ENCODE results near the gene KIF15. TPM values are rescaled to one million over a fixed set of nuclear protein-coding genes. Genes with fewer than 3 reads are reported as not detected.

KIF15 gene, protein sequence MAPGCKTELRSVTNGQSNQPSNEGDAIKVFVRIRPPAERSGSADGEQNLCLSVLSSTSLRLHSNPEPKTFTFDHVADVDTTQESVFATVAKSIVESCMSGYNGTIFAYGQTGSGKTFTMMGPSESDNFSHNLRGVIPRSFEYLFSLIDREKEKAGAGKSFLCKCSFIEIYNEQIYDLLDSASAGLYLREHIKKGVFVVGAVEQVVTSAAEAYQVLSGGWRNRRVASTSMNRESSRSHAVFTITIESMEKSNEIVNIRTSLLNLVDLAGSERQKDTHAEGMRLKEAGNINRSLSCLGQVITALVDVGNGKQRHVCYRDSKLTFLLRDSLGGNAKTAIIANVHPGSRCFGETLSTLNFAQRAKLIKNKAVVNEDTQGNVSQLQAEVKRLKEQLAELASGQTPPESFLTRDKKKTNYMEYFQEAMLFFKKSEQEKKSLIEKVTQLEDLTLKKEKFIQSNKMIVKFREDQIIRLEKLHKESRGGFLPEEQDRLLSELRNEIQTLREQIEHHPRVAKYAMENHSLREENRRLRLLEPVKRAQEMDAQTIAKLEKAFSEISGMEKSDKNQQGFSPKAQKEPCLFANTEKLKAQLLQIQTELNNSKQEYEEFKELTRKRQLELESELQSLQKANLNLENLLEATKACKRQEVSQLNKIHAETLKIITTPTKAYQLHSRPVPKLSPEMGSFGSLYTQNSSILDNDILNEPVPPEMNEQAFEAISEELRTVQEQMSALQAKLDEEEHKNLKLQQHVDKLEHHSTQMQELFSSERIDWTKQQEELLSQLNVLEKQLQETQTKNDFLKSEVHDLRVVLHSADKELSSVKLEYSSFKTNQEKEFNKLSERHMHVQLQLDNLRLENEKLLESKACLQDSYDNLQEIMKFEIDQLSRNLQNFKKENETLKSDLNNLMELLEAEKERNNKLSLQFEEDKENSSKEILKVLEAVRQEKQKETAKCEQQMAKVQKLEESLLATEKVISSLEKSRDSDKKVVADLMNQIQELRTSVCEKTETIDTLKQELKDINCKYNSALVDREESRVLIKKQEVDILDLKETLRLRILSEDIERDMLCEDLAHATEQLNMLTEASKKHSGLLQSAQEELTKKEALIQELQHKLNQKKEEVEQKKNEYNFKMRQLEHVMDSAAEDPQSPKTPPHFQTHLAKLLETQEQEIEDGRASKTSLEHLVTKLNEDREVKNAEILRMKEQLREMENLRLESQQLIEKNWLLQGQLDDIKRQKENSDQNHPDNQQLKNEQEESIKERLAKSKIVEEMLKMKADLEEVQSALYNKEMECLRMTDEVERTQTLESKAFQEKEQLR (N-terminal part only)
- 18.4 to 23.7 TPM (median 21.1 TPM) in 3 replicates for total RNA-seq (2021)
- Bru-seq, nascent RNA = percentile 75 among the genes with signal in this experiment
- long read RNA-seq, experiment 1, full-length matches to known transcripts = 103 of 180 reads
- long read RNA-seq, experiment 1, partial matches to known transcripts = 22 of 180 reads
- long read RNA-seq, experiment 1, other reads (novel, unspliced or antisense) = 55 of 180 reads
- long read RNA-seq, experiment 2, full-length matches to known transcripts = 4 of 15 reads
- long read RNA-seq, experiment 2, partial matches to known transcripts = 5 of 15 reads
- long read RNA-seq, experiment 2, other reads (novel, unspliced or antisense) = 6 of 15 reads
- long read RNA-seq, experiment 3, partial matches to known transcripts = 10 of 10 reads
- long read RNA-seq, experiment 3, other reads (novel, unspliced or antisense) = 0 of 10 reads

DNA sequence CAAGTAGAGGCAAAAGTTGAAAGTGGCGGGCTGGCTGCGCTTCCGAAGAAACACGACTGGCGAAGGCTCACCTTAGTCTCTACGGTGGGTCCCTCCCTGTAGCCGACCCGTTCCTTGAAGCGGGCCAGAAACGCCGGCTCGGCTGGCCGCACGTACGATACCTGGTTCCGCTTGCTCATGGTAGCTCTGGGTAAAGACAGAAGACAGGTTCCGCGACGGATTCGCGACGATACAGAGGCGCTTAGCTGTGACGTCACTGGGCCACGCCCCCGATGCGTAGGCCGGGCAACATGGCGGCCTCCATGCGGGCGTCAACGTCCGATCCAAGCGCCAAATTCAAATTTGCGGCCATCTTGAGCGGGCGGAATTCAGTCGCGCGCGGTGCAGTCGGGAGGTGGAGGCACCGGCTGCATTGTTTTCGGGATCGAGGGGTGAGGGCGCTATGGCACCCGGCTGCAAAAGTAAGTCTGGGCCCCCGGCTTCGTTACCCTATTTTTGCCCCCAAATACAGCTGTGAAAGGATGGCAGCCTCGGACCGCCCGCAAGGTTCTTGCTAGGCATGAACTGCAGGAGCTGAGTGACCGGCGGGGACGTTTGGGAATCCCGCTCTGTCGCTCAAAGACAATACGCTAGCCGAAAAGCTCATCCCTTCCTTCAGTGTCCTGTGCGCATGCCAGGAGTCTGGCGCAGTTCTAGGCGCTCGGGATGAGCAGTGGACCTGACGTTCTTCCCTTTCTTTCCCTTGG is at the start of gene KIF15, which contains the start of gene KIAA1143:
Gene KIF15, plus strand, starts transcription at position 371 of the 746 bp plus-strand sequence. Its CDS starts 72 bp downstream, at position 443.
Gene KIAA1143, minus strand, starts transcription at position 196 of the 746 bp plus-strand sequence. Its CDS starts 17 bp downstream, at position 179.
- Mint-ChIP-seq H3K36me3 (peaks cover 56% of the 10 kb centered on the region), H3K4me1 (peaks cover 16% of the 10 kb centered on the region), H3K27ac (peak within 1 kb of the TSS; percentile 95), H3K9me3 (peaks cover 32% of the 10 kb centered on the region), H3K27me3 (ENCODE audit: low read depth) (no peaks in the 10 kb centered on the region; the same call in 1 of the 2 replicates), H3K4me3 (peak within 1 kb of the TSS; percentile 90)
- DNase-seq (ENCODE audit: low spot score) = peak; percentile 98
- ATAC-seq = peak; percentile 93
- ChIA-PET CTCF (interaction anchor here (0.8 to 2.0 kb wide), 4 partner anchors 14 to 229 kb away, joined by 3 to 6 read pairs (median 4); no protein-coding TSS in a partner anchor), POLR2A (interaction anchor here (0.6 to 1.8 kb wide), 8 partner anchors 32 to 1781 kb away, joined by 3 to 10 read pairs (median 4); partner anchors contain the start of genes EXOSC7, TCAIM, ZDHHC3 and ZNF501)
- TF ChIP-seq, protein P1, sequence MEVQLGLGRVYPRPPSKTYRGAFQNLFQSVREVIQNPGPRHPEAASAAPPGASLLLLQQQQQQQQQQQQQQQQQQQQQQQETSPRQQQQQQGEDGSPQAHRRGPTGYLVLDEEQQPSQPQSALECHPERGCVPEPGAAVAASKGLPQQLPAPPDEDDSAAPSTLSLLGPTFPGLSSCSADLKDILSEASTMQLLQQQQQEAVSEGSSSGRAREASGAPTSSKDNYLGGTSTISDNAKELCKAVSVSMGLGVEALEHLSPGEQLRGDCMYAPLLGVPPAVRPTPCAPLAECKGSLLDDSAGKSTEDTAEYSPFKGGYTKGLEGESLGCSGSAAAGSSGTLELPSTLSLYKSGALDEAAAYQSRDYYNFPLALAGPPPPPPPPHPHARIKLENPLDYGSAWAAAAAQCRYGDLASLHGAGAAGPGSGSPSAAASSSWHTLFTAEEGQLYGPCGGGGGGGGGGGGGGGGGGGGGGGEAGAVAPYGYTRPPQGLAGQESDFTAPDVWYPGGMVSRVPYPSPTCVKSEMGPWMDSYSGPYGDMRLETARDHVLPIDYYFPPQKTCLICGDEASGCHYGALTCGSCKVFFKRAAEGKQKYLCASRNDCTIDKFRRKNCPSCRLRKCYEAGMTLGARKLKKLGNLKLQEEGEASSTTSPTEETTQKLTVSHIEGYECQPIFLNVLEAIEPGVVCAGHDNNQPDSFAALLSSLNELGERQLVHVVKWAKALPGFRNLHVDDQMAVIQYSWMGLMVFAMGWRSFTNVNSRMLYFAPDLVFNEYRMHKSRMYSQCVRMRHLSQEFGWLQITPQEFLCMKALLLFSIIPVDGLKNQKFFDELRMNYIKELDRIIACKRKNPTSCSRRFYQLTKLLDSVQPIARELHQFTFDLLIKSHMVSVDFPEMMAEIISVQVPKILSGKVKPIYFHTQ (CRISPR knock-in tag; IDR thresholded peaks at IDR 0.05) = no peak
- TF ChIP-seq JUN (CRISPR knock-in tag; IDR thresholded peaks at IDR 0.05) (no peak), ZNF671 (CRISPR knock-in tag; IDR thresholded peaks at IDR 0.05) (no peak), ZNF423 (CRISPR knock-in tag; IDR thresholded peaks at IDR 0.05) (no peak), NFE2L1 (CRISPR knock-in tag; IDR thresholded peaks at IDR 0.05) (peak; percentile 29; the same call in 1 of the 2 replicates), NR3C1 (CRISPR knock-in tag; conservative IDR thresholded peaks at IDR 0.05; ENCODE audit: low read depth) (no peak), MYBL2 (CRISPR knock-in tag; IDR thresholded peaks at IDR 0.05) (peak; percentile 99), SP1 (CRISPR knock-in tag; conservative IDR thresholded peaks at IDR 0.05) (peak; percentile 99), ESRRA (CRISPR knock-in tag; IDR thresholded peaks at IDR 0.05; ENCODE audit: borderline replicate concordance) (no peak)
- TF ChIP-seq, protein P2, sequence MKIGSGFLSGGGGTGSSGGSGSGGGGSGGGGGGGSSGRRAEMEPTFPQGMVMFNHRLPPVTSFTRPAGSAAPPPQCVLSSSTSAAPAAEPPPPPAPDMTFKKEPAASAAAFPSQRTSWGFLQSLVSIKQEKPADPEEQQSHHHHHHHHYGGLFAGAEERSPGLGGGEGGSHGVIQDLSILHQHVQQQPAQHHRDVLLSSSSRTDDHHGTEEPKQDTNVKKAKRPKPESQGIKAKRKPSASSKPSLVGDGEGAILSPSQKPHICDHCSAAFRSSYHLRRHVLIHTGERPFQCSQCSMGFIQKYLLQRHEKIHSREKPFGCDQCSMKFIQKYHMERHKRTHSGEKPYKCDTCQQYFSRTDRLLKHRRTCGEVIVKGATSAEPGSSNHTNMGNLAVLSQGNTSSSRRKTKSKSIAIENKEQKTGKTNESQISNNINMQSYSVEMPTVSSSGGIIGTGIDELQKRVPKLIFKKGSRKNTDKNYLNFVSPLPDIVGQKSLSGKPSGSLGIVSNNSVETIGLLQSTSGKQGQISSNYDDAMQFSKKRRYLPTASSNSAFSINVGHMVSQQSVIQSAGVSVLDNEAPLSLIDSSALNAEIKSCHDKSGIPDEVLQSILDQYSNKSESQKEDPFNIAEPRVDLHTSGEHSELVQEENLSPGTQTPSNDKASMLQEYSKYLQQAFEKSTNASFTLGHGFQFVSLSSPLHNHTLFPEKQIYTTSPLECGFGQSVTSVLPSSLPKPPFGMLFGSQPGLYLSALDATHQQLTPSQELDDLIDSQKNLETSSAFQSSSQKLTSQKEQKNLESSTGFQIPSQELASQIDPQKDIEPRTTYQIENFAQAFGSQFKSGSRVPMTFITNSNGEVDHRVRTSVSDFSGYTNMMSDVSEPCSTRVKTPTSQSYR (CRISPR knock-in tag; IDR thresholded peaks at IDR 0.05) = no peak
- TF ChIP-seq, protein P3, sequence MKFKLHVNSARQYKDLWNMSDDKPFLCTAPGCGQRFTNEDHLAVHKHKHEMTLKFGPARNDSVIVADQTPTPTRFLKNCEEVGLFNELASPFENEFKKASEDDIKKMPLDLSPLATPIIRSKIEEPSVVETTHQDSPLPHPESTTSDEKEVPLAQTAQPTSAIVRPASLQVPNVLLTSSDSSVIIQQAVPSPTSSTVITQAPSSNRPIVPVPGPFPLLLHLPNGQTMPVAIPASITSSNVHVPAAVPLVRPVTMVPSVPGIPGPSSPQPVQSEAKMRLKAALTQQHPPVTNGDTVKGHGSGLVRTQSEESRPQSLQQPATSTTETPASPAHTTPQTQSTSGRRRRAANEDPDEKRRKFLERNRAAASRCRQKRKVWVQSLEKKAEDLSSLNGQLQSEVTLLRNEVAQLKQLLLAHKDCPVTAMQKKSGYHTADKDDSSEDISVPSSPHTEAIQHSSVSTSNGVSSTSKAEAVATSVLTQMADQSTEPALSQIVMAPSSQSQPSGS (CRISPR knock-in tag; IDR thresholded peaks at IDR 0.05; ENCODE audit: borderline replicate concordance, low read depth) = no peak
- TF ChIP-seq, protein P4, sequence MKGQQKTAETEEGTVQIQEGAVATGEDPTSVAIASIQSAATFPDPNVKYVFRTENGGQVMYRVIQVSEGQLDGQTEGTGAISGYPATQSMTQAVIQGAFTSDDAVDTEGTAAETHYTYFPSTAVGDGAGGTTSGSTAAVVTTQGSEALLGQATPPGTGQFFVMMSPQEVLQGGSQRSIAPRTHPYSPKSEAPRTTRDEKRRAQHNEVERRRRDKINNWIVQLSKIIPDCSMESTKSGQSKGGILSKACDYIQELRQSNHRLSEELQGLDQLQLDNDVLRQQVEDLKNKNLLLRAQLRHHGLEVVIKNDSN (CRISPR knock-in tag; IDR thresholded peaks at IDR 0.05) = peak; percentile 36
- TF ChIP-seq, protein P5, sequence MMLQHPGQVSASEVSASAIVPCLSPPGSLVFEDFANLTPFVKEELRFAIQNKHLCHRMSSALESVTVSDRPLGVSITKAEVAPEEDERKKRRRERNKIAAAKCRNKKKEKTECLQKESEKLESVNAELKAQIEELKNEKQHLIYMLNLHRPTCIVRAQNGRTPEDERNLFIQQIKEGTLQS (CRISPR knock-in tag; conservative IDR thresholded peaks at IDR 0.05) = no peak
- TF ChIP-seq, protein P6, sequence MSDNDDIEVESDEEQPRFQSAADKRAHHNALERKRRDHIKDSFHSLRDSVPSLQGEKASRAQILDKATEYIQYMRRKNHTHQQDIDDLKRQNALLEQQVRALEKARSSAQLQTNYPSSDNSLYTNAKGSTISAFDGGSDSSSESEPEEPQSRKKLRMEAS (CRISPR knock-in tag; IDR thresholded peaks at IDR 0.05) = peak; percentile 91
- TF ChIP-seq, protein P7, sequence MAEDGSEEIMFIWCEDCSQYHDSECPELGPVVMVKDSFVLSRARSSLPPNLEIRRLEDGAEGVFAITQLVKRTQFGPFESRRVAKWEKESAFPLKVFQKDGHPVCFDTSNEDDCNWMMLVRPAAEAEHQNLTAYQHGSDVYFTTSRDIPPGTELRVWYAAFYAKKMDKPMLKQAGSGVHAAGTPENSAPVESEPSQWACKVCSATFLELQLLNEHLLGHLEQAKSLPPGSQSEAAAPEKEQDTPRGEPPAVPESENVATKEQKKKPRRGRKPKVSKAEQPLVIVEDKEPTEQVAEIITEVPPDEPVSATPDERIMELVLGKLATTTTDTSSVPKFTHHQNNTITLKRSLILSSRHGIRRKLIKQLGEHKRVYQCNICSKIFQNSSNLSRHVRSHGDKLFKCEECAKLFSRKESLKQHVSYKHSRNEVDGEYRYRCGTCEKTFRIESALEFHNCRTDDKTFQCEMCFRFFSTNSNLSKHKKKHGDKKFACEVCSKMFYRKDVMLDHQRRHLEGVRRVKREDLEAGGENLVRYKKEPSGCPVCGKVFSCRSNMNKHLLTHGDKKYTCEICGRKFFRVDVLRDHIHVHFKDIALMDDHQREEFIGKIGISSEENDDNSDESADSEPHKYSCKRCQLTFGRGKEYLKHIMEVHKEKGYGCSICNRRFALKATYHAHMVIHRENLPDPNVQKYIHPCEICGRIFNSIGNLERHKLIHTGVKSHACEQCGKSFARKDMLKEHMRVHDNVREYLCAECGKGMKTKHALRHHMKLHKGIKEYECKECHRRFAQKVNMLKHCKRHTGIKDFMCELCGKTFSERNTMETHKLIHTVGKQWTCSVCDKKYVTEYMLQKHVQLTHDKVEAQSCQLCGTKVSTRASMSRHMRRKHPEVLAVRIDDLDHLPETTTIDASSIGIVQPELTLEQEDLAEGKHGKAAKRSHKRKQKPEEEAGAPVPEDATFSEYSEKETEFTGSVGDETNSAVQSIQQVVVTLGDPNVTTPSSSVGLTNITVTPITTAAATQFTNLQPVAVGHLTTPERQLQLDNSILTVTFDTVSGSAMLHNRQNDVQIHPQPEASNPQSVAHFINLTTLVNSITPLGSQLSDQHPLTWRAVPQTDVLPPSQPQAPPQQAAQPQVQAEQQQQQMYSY (CRISPR knock-in tag; IDR thresholded peaks at IDR 0.05) = no peak
- TF ChIP-seq, protein P8, sequence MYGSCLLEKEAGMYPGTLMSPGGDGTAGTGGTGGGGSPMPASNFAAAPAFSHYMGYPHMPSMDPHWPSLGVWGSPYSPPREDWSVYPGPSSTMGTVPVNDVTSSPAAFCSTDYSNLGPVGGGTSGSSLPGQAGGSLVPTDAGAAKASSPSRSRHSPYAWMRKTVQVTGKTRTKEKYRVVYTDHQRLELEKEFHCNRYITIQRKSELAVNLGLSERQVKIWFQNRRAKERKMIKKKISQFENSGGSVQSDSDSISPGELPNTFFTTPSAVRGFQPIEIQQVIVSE (CRISPR knock-in tag; IDR thresholded peaks at IDR 0.05; ENCODE audit: borderline replicate concordance) = no peak

Data from WTC11 (cell line).